GM21423 (cell line): Measurements from ENCODE around the gene HPGD.
"Not testable (repeated sequence)": the region's sequence is repeated elsewhere in the genome, so short reads cannot be mapped to it uniquely, and the experiment has no call there.

ENCODE experiments used
- ATAC-seq: cut with Tn5 transposase; IDR thresholded peaks from one replicate; pipeline ENCODE4 v1.9.1; 2021; ENCODE audit warnings: mild to moderate bottlenecking, moderate library complexity; ENCODE audit not compliant: unreplicated experiment

HPGD gene

GRCh38 chr4:174528226-174528625, 5.9 kb upstream of the HPGD start:
- no peak for ATAC-seq

DNA sequence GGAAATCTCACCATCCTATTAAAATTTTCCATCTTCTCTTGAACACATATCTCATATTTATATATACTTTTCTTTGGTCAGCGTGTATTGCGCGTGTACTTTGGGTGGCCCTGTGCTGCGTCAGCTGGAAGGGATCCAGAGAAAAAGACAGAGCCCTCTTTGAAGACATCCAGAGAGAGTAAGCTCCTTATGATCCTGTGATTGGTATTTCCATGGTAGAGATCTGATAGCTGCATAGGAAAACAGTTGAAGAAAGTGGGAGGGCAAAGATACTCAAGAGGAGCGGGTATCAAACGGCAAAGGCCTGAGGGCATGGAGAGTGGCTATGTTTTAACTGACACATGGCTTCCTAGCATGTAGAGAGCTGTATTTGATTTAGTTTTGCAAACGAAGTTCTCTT, 4.4 kb upstream of the HPGD start:
- no peak for ATAC-seq

GRCh38 chr4:174524242-174524641, 2.0 kb upstream of the HPGD start:
- ATAC-seq, result no peak

GRCh38 chr4:174523025-174523693, 871 bp upstream of the HPGD start:
- ATAC-seq, result no peak

- peak; percentile 19 for ATAC-seq
Observed at GRCh38 chr4:174521800-174522182, 497 bp downstream of the HPGD start.

- ATAC-seq, result no peak
Observed at GRCh38 chr4:174520660-174521059, 1.6 kb downstream of the HPGD start.

GRCh38 chr4:174517502-174518445, 4.5 kb downstream of the HPGD start:
- no peak for ATAC-seq

DNA sequence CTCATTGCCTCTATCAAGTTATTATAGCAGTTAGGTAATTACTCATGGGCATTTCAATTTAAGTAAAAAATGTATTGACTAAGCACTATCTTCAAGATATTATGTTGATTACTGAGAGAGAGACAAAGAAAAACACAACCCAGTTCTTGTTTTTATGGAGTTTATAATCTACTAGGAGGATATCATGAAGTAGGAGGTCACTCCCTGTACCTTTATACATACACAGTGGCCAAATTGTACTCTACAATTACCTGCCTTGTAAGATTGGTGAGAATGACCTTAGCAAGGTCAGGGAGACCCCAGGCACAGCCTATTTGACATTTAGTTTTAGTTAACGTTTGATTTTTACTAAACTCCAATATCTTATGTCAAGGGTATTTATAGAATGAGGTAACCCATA, 5.5 kb downstream of the HPGD start:
- ATAC-seq, result no peak

- ATAC-seq, result no peak
Observed at GRCh38 chr4:174516345-174516744, 5.9 kb downstream of the HPGD start.

- no peak for ATAC-seq
Observed at GRCh38 chr4:174512745-174513144, 9.5 kb downstream of the HPGD start.

DNA sequence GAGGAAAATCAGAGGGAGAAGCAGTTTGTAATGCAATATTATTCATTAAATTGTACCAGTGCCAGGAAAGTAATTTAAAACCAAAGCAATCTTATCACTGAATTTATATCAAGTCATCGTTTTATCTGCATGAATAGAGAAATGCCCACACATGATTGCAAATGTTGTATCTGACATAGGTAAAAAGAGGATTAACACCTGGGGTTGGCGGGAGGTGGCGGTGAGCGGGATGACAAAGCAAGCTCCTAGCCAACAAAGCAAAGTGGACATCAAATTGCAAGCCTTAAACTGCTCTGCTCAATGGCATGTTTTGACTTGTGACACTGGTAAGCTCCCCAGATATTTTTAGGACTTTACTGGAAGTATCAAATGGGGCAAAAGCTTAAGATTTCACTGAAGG, 16.4 kb downstream of the HPGD start:
- no peak for ATAC-seq

DNA sequence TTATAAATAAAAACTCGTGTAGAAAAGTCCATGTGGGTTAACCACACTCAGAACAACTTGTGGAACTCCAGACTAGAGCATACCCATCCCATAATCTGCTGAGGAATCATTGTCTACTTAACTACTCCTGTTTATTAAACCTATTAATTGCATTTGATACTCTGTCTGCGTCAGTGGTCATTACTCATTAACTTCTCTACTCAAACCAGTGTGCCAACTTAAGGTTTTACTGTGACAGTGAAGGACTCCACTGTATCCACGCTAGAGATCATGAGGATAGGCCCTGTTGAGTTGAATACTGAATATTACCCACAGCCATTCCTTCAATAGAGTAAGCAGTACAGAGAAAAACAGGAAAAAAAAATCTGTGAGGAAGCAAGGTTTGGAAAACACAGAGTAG, 17.3 kb downstream of the HPGD start:
- ATAC-seq, result no peak

- no peak for ATAC-seq
Observed at GRCh38 chr4:174503079-174503715, 19.1 kb downstream of the HPGD start.

DNA sequence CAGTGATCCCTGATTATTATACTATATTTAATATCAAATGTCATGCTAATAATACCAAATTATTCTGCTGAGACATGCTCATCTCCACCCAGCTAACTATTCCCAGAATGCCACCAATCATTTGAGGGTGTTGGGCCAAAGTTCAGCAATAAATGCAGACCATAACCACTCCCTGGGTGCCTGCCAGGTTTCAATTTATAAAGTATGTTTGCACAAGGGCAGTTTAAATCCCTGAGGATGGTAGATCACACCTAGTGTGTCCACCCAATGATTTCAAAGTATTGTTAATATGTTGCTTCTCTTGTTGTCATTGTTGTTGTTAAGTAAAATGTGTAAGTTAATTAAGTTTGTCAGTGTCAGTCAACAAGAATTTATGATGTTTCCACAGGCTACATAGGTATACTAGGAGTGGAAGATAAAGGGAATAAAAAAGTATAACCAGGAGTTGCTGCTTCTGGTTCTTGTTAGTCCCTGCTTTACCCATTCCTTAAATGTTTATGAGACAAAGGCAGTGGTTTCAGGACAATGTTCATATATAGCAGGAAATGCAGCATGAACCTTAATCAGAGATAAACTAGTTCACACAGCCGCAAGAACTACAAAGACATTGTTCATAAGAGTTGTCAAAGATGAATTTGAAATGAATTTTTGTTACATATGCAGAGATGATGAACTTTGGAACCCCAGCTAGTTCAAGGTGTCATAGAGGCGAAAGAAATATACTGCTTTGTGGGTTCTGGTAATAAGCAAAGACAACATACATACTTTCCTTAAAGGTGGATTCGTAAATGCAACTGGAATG, 25.5 kb downstream of the HPGD start:
- ATAC-seq, result no peak

GRCh38 chr4:174495626-174496025, 26.7 kb downstream of the HPGD start:
- no peak for ATAC-seq

GRCh38 chr4:174494726-174495125, 27.6 kb downstream of the HPGD start:
- no peak for ATAC-seq

DNA sequence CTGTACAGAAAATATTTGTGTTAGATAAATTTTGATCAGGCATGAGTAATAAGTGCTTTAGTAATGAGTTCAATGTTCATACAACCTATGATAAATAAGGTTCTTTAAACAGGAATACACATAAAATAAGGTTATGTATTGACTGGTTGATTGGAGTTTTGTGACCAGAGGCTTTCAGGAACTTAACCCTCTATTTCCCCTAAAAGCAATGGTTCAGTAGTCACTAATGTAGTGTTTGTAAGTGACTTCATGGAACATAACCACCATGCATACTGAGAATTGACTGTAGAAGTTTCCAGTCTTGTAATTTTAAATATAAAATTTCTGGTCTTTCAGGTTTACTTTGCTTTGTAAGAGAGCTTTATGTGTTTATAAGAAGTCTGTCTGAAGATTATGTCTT, 28.1 kb downstream of the HPGD start:
- no peak for ATAC-seq

DNA sequence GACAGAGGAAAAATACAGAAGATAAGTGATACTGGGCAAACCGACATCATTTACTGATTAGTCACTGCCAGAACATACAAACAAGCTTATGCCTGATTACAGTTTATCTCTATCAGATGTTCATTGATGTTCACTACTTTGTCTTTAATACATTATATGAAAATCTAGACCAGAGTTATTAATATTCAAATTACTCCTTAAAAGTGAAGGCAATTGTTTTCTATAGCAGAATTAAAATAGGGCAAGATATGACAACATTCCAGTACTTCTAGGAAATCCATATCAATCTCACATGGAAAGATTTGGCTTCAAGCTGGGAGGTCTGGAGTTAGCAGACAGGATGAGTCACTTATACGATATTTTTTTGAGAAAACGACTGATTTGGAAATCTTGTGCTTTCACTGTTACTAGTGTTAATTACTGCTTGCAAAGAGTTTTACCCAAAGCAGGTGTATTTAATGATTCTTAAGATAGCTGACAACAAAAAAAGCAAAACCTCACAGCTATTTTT, 31.8 kb downstream of the HPGD start:
- no peak for ATAC-seq

- ATAC-seq, result not testable (repeated sequence)
Observed at GRCh38 chr4:174488368-174488767, 33.9 kb downstream of the HPGD start.

GRCh38 chr4:174485025-174485424, 37.3 kb downstream of the HPGD start:
- ATAC-seq, result no peak

- ATAC-seq, result no peak
Observed at GRCh38 chr4:174483792-174484191, 38.5 kb downstream of the HPGD start.
